HUES64 (cell line): ENCODE results near the gene ORAI2.
A peak's percentile ranks its signal among the peaks of the same experiment; 100 is the strongest.

Experiments used
- H3K27ac ChIP-seq: 2 replicates; pipeline ENCODE4 v1.7.0; 2013; ENCODE audit warnings: low read depth, low read length, inconsistent platforms
- H3K27me3 ChIP-seq: 2 replicates; pipeline ENCODE4 v1.6.1; 2013; ENCODE audit warnings: mild to moderate bottlenecking, low read length; ENCODE audit not compliant: insufficient read depth
- H3K36me3 ChIP-seq: 2 replicates; pipeline ENCODE4 v1.6.1; 2013; ENCODE audit warnings: mild to moderate bottlenecking, low read length; ENCODE audit not compliant: insufficient read depth
- H3K4me1 ChIP-seq: 2 replicates; pipeline ENCODE4 v1.6.1; 2013; ENCODE audit warnings: mild to moderate bottlenecking, low read length, moderate library complexity; ENCODE audit not compliant: insufficient read depth
- H3K4me3 ChIP-seq: 2 replicates; pipeline ENCODE4 v1.5.1; 2013; ENCODE audit warnings: mild to moderate bottlenecking, low read length, moderate library complexity
- H3K9ac ChIP-seq: 2 replicates; pipeline ENCODE4 v1.6.1; 2013; ENCODE audit warnings: mild to moderate bottlenecking, low read depth, low read length
- H3K9me3 ChIP-seq: 2 replicates; pipeline ENCODE4 v1.6.1; 2013; ENCODE audit warnings: low read depth, low read length; ENCODE audit not compliant: insufficient read depth
- WGBS: fragments of 150-250, 120-280 bp; methylation state at CpG from one replicate; pipeline ENCODE4 v1.1.7; 2013; ENCODE audit warnings: missing lambda C conversion rate; 5-methylcytosine and 5-hydroxymethylcytosine counted together

Gene ORAI2

GRCh38 chr7:102429141-102429899 is 4.1 kb upstream of the ORAI2 start:
- Histone ChIP-seq H3K4me1 (0 out of 2 replicates have a peak, but pooled peaks cover 12% of the 10 kb centered on the region), H3K27me3 (no peaks in the 10 kb centered on the region), H3K27ac (no peak overlapping the region), H3K36me3 (peaks cover 28% of the 10 kb centered on the region), H3K9me3 (no peaks in the 10 kb centered on the region), H3K4me3 (no peak overlapping the region), H3K9ac (no peak overlapping the region)
- WGBS: 95% methylated on average over 10 of the region's 10 CpGs

GRCh38 chr7:102431617-102432298 is 1.6 kb upstream of the ORAI2 start:
- WGBS: 40% methylated on average over 17 of the region's 17 CpGs
- Histone ChIP-seq H3K9me3 (no peaks in the 10 kb centered on the region), H3K4me3 (no peak overlapping the region), H3K27me3 (no peaks in the 10 kb centered on the region), H3K4me1 (0 out of 2 replicates have a peak, but pooled peaks cover 11% of the 10 kb centered on the region), H3K36me3 (peaks cover 4% of the 10 kb centered on the region; the same call in 1 of the 2 replicates), H3K9ac (no peak overlapping the region), H3K27ac (no peak overlapping the region)

GRCh38 chr7:102432442-102433218 is 745 bp upstream of the ORAI2 start:
- H3K4me1 ChIP-seq: 0 out of 2 replicates have a peak, but pooled peaks cover 11% of the 10 kb centered on the region
- 33% methylated on average over 27 of the region's 27 CpGs for WGBS

GRCh38 chr7:102434039-102434486 is 688 bp downstream of the ORAI2 start:
- Histone ChIP-seq H3K27ac (no peak overlapping the region), H3K9ac (peak overlapping the region; percentile 73), H3K4me3 (peak overlapping the region; percentile 92), H3K27me3 (no peaks in the 10 kb centered on the region), H3K9me3 (no peaks in the 10 kb centered on the region), H3K36me3 (0 out of 2 replicates have a peak, but pooled peaks cover 2% of the 10 kb centered on the region), H3K4me1 (0 out of 2 replicates have a peak, but pooled peaks cover 11% of the 10 kb centered on the region)
- 52% methylated on average over 9 of the region's 9 CpGs for WGBS

More at GRCh38 chr7:102432442-102433218, 745 bp upstream of the ORAI2 start:
- Histone ChIP-seq H3K27ac (no peak overlapping the region), H3K9ac (peak overlapping the region; percentile 75), H3K9me3 (no peaks in the 10 kb centered on the region), H3K36me3 (0 out of 2 replicates have a peak, but pooled peaks cover 2% of the 10 kb centered on the region), H3K27me3 (no peaks in the 10 kb centered on the region), H3K4me3 (peak overlapping the region; percentile 92)

- no peak overlapping the region for H3K4me3 ChIP-seq
- no peak overlapping the region for H3K27ac ChIP-seq
- no peak overlapping the region for H3K9ac ChIP-seq
- peaks cover 8% of the 10 kb centered on the region; the same call in 1 of the 2 replicates for H3K4me1 ChIP-seq
- 94% methylated on average over 10 of the region's 10 CpGs for WGBS
- 0 out of 2 replicates have a peak, but pooled peaks cover 2% of the 10 kb centered on the region for H3K36me3 ChIP-seq
- H3K27me3 ChIP-seq: no peaks in the 10 kb centered on the region
- no peaks in the 10 kb centered on the region for H3K9me3 ChIP-seq
These were observed 2.7 kb downstream of the ORAI2 start for GRCh38 chr7:102436118-102436517.

- Histone ChIP-seq H3K9ac (0 out of 2 replicates have a peak overlapping the region, but pooled peaks have one; percentile 2), H3K4me3 (no peak overlapping the region), H3K9me3 (no peaks in the 10 kb centered on the region), H3K27ac (peak overlapping the region; percentile 68), H3K36me3 (peaks cover 7% of the 10 kb centered on the region; the same call in 1 of the 2 replicates), H3K27me3 (no peaks in the 10 kb centered on the region), H3K4me1 (peaks cover 5% of the 10 kb centered on the region)
- WGBS: 71% methylated on average over 16 of the region's 17 CpGs
These were observed 6.8 kb downstream of the ORAI2 start for GRCh38 chr7:102439963-102440795.

- Histone ChIP-seq H3K4me3 (no peak overlapping the region), H3K9me3 (no peaks in the 10 kb centered on the region), H3K4me1 (peaks cover 5% of the 10 kb centered on the region), H3K27ac (no peak overlapping the region), H3K9ac (no peak overlapping the region), H3K36me3 (peaks cover 18% of the 10 kb centered on the region), H3K27me3 (no peaks in the 10 kb centered on the region)
- WGBS: 94% methylated on average over 17 of the region's 17 CpGs
These were observed 11.7 kb downstream of the ORAI2 start for GRCh38 chr7:102444961-102445673.

GRCh38 chr7:102445674-102446071 is 12.3 kb downstream of the ORAI2 start:
- peaks cover 5% of the 10 kb centered on the region for H3K4me1 ChIP-seq
- WGBS: 94% methylated on average over 2 of the region's 2 CpGs
- H3K36me3 ChIP-seq: peaks cover 18% of the 10 kb centered on the region
- H3K4me3 ChIP-seq: no peak overlapping the region
- H3K9me3 ChIP-seq: no peaks in the 10 kb centered on the region
- no peak overlapping the region for H3K9ac ChIP-seq
- no peak overlapping the region for H3K27ac ChIP-seq
- H3K27me3 ChIP-seq: no peaks in the 10 kb centered on the region

- Histone ChIP-seq H3K4me1 (peaks cover 7% of the 10 kb centered on the region), H3K9ac (no peak overlapping the region), H3K36me3 (peaks cover 18% of the 10 kb centered on the region), H3K27ac (no peak overlapping the region), H3K9me3 (no peaks in the 10 kb centered on the region), H3K4me3 (no peak overlapping the region), H3K27me3 (no peaks in the 10 kb centered on the region)
- WGBS: 95% methylated on average over 41 of the region's 41 CpGs
These were observed 13.2 kb downstream of the ORAI2 start for GRCh38 chr7:102446387-102447156.
